Skeletal muscle satellite cell (primary cell): ENCODE data around the gene IKZF1.

Source experiments
- H3K27me3 ChIP-seq: 2 replicates; pipeline ENCODE4 v1.7.0; 2013; ENCODE audit warnings: low read length; ENCODE audit not compliant: control insufficient read depth, insufficient read depth
- H3K36me3 ChIP-seq: 2 replicates; pipeline ENCODE4 v1.7.0; 2013; ENCODE audit warnings: mild to moderate bottlenecking, control low read depth, low read length; ENCODE audit not compliant: insufficient read depth
- H3K4me1 ChIP-seq: 2 replicates; pipeline ENCODE4 v1.7.0; 2013; ENCODE audit warnings: low read length; ENCODE audit not compliant: control insufficient read depth, insufficient read depth
- H3K4me2 ChIP-seq: 2 replicates; pipeline ENCODE4 v1.7.0; 2013; ENCODE audit warnings: mild to moderate bottlenecking, low read length
- H3K4me3 ChIP-seq: 2 replicates; pipeline ENCODE4 v1.7.0; 2013; ENCODE audit warnings: low read length
- H3K9ac ChIP-seq: 2 replicates; pipeline ENCODE4 v1.7.0; 2013; ENCODE audit warnings: mild to moderate bottlenecking, low read depth, low read length, moderate library complexity
- H3K9me3 ChIP-seq: replicated peaks from 2 replicates; pipeline ENCODE4 v1.7.0; 2013; ENCODE audit warnings: mild to moderate bottlenecking, control low read depth, low read length

Gene IKZF1

DNA sequence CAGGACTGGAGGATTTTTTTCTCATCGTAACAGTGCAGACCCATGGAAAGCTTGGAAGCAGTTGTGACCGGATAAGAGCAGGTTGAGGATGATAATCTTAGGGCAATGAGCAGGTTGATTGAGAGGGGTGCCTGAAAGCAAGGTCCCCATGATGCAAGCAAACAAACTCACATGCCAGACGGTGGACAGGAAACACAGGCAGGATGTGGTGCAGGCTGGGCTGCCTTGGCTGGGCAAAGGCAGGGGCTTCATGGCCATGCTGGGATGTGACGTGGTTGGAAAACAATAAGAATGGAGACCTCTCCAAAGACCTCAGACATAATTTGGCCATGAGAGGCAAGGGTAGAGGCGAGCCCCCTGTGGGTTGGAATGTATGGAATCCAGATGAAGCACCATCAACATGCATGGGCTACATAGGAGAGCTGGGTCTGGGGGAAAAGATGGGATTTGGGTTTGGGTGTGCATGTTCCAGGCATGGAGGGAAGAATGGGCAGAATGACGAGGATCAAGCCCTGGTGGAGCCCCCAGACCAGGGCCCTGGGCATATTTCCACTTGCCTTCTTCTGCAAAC lies 58.3 kb downstream of the IKZF1 start:
- H3K4me1 ChIP-seq, result no peaks in the 10 kb centered on the region
- no peaks in the 10 kb centered on the region for H3K9me3 ChIP-seq
- H3K27me3 ChIP-seq, result peaks cover 12% of the 10 kb centered on the region
- no peak overlapping the region for H3K4me3 ChIP-seq
- H3K9ac ChIP-seq, result no peak overlapping the region
- H3K4me2 ChIP-seq, result no peak overlapping the region
- no peaks in the 10 kb centered on the region for H3K36me3 ChIP-seq

GRCh38 chr7:50363327-50364060 lies 59.0 kb downstream of the IKZF1 start:
- no peaks in the 10 kb centered on the region for H3K4me1 ChIP-seq
- no peaks in the 10 kb centered on the region for H3K9me3 ChIP-seq
- no peak overlapping the region for H3K4me2 ChIP-seq
- H3K27me3 ChIP-seq, result peaks cover 10% of the 10 kb centered on the region
- H3K36me3 ChIP-seq, result no peaks in the 10 kb centered on the region
- no peak overlapping the region for H3K9ac ChIP-seq
- H3K4me3 ChIP-seq, result no peak overlapping the region

- H3K9me3 ChIP-seq, result peaks cover 3% of the 10 kb centered on the region
- peaks cover 6% of the 10 kb centered on the region for H3K27me3 ChIP-seq
- H3K4me3 ChIP-seq, result no peak overlapping the region
- H3K4me2 ChIP-seq, result no peak overlapping the region
- no peaks in the 10 kb centered on the region for H3K36me3 ChIP-seq
- no peak overlapping the region for H3K9ac ChIP-seq
- H3K4me1 ChIP-seq, result no peaks in the 10 kb centered on the region
These were observed 60.1 kb downstream of the IKZF1 start for GRCh38 chr7:50364645-50365044.

DNA sequence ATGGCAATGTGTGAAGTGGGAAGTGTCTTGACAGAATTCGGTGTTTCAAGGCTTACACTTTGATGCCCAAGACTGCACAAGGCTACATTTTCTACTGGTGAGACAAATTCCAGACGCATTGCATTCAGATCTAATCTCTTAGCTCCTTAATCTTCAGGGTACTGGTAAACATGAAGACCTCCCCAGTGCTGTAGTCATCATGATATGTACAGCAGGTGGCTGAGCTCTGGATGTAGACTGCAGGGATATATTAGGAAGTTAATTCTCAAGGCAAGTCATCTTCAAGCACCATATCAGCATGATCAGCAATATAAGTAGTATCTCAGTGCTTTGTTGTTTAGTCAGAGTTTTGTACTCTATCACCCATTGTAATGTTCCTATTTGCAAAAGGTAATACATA lies 61.8 kb downstream of the IKZF1 start:
- no peak overlapping the region for H3K4me3 ChIP-seq
- no peaks in the 10 kb centered on the region for H3K36me3 ChIP-seq
- H3K27me3 ChIP-seq, result peaks cover 6% of the 10 kb centered on the region
- H3K9me3 ChIP-seq, result peaks cover 3% of the 10 kb centered on the region
- no peak overlapping the region for H3K4me2 ChIP-seq
- no peak overlapping the region for H3K9ac ChIP-seq
- H3K4me1 ChIP-seq, result no peaks in the 10 kb centered on the region

GRCh38 chr7:50367100-50367499 lies 62.6 kb downstream of the IKZF1 start:
- Histone ChIP-seq H3K4me3 (no peak overlapping the region), H3K4me2 (no peak overlapping the region), H3K9me3 (peaks cover 3% of the 10 kb centered on the region), H3K9ac (no peak overlapping the region), H3K27me3 (peaks cover 7% of the 10 kb centered on the region), H3K36me3 (no peaks in the 10 kb centered on the region), H3K4me1 (no peaks in the 10 kb centered on the region)

DNA sequence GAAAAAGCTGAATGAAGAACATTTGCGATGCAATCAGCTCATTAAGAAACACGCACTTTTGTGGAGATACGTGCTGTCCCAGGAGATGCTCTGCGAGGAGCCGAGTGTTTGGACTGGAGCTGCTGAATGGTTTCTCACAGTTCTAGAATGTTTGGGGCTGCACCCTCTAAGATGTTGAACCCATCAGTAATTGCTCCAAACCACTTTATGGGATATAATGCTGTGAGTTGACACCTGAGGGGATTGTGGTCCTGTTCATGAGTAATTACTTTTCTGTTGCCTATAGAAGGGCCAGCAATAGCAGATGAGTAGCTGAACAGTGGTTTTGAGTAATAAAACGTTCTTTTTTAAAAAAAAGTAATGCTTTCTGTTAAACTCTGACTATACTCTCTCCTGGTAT lies 63.1 kb downstream of the IKZF1 start:
- Histone ChIP-seq H3K9ac (no peak overlapping the region), H3K27me3 (peaks cover 10% of the 10 kb centered on the region), H3K9me3 (peaks cover 3% of the 10 kb centered on the region), H3K4me2 (no peak overlapping the region), H3K36me3 (no peaks in the 10 kb centered on the region), H3K4me1 (no peaks in the 10 kb centered on the region), H3K4me3 (no peak overlapping the region)

- H3K27me3 ChIP-seq, result peaks cover 10% of the 10 kb centered on the region
- no peaks in the 10 kb centered on the region for H3K36me3 ChIP-seq
- no peak overlapping the region for H3K9ac ChIP-seq
- no peak overlapping the region for H3K4me2 ChIP-seq
- H3K4me3 ChIP-seq, result no peak overlapping the region
- H3K9me3 ChIP-seq, result peaks cover 3% of the 10 kb centered on the region
- no peaks in the 10 kb centered on the region for H3K4me1 ChIP-seq
These were observed 63.9 kb downstream of the IKZF1 start for GRCh38 chr7:50368366-50368765.

DNA sequence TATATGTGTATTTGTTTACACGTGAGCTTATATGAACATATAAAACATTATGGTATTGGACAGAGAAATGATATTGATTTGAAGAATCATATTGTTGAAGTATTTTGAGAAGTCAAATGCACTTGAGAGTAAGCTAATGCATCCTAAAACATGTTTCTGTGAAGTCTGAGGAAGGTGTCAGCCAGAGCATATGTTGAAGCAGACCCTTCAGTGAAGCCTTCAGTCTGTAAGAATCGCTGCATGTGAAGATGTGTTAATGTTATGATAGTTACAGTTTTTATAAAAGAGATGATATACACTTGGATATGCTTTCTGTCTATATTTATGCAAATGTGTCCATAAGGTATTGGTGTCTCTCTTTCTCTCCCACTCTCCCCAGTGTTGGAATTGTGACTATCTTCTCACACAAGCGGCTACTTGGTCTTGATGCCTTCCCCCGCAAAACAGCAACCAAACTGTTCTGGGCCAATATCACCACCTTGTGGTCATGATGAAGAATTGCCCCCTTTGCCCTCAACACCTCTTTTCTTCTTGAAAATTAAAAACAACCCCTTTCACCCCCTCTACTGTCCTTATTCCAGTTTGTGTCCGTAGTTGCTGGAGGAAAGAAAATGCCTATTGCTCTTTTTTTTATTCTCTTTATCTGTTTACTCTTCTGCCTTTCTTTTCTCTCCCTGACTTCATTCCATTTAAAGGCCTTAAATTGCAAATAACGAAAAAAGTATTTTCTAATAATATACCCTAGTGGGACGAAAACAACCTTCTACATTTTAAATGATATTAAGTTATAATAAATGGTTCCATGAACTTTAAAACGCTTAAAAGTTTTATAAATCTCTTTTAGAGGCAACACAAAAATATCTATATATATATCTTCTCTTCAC lies 64.9 kb downstream of the IKZF1 start:
- Histone ChIP-seq H3K4me1 (no peaks in the 10 kb centered on the region), H3K4me2 (no peak overlapping the region), H3K27me3 (peaks cover 13% of the 10 kb centered on the region), H3K36me3 (no peaks in the 10 kb centered on the region), H3K4me3 (no peak overlapping the region), H3K9me3 (peaks cover 3% of the 10 kb centered on the region), H3K9ac (no peak overlapping the region)

GRCh38 chr7:50370884-50371283 lies 66.4 kb downstream of the IKZF1 start:
- Histone ChIP-seq H3K9ac (no peak overlapping the region), H3K27me3 (peaks cover 18% of the 10 kb centered on the region), H3K4me3 (no peak overlapping the region), H3K9me3 (peaks cover 3% of the 10 kb centered on the region), H3K36me3 (no peaks in the 10 kb centered on the region), H3K4me2 (no peak overlapping the region), H3K4me1 (no peaks in the 10 kb centered on the region)

DNA sequence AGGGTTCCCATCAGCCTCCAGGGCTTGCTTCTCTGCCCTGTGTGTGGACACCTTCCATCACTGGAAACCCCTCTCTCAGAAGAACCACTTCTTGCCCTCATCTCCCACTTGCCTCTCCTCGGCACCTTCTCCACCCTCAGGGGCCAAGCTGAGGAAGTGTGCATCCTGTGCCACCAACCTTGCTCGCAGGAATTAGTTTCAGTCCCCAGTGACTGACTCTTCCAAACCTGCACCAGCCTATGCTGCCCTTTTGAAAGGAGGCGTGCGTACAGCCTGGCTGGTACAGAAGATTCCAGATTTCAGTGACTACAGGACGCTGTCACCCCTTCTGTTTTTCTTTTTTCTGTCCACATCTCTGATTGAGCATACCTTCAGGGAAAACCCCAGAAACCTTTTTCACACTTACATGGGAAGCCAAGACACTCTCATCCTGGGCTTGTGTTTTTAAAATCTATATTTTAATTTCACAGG lies 67.1 kb downstream of the IKZF1 start:
- no peak overlapping the region for H3K4me3 ChIP-seq
- H3K9me3 ChIP-seq, result peaks cover 3% of the 10 kb centered on the region
- H3K4me1 ChIP-seq, result no peaks in the 10 kb centered on the region
- no peak overlapping the region for H3K4me2 ChIP-seq
- no peak overlapping the region for H3K9ac ChIP-seq
- no peaks in the 10 kb centered on the region for H3K36me3 ChIP-seq
- H3K27me3 ChIP-seq, result peaks cover 20% of the 10 kb centered on the region

GRCh38 chr7:50372923-50373322 lies 68.4 kb downstream of the IKZF1 start:
- no peak overlapping the region for H3K4me3 ChIP-seq
- no peaks in the 10 kb centered on the region for H3K36me3 ChIP-seq
- peaks cover 3% of the 10 kb centered on the region for H3K9me3 ChIP-seq
- H3K4me2 ChIP-seq, result no peak overlapping the region
- no peaks in the 10 kb centered on the region for H3K4me1 ChIP-seq
- no peak overlapping the region for H3K9ac ChIP-seq
- H3K27me3 ChIP-seq, result peaks cover 18% of the 10 kb centered on the region
